Panc1 (cell line): Measurements from ENCODE around the gene TMUB2. TPM values are rescaled to one million over a fixed set of nuclear protein-coding genes. Genes with fewer than 3 reads are reported as not detected.

Experiments
- ATAC-seq: fragments of 200-7000 bp; cut with Tn5 transposase; 2 replicates; pipeline ENCODE4 v1.9.1; 2020; ENCODE audit warnings: mild to moderate bottlenecking, moderate library complexity
- BruUV-seq: library from RNA; stranded (reverse); fragments of 400-500 nt; replicated peaks from 2 replicates; lab custom pipeline; 2021; lab: Mats Ljungman, UMichigan
- CTCF ChIA-PET: fragments of 300-600 bp; sonication (Branson Sonifier 250); formaldehyde crosslinking; loops from one replicate; lab custom pipeline; 2022; ENCODE audit warnings: antibody characterized with exemption; lab: Charles Lee
- POLR2A ChIA-PET: fragments of 300-600 bp; sonication (Branson Sonifier 250); formaldehyde crosslinking; loops from one replicate; lab custom pipeline; 2022; ENCODE audit warnings: antibody characterized with exemption; lab: Charles Lee
- DNase-seq: peaks from one replicate; pipeline ENCODE4 v3.0.0-alpha.2; 2010; ENCODE audit warnings: low read depth, low spot score
- H3K27ac ChIP-seq: 2 replicates; pipeline ENCODE4 v1.5.1; 2011; ENCODE audit warnings: mild to moderate bottlenecking, low read length, inconsistent platforms
- H3K27me3 ChIP-seq: fragments of 200-500 bp; sonication (Bioruptor generic); 2 replicates; pipeline ENCODE4 v1.6.0; 2014; ENCODE audit warnings: low read length, inconsistent platforms; ENCODE audit not compliant: control insufficient read depth, insufficient read depth
- H3K36me3 ChIP-seq: fragments of 200-500 bp; sonication (Bioruptor generic); 2 replicates; pipeline ENCODE4 v1.5.1; 2014; ENCODE audit warnings: inconsistent platforms, mild to moderate bottlenecking, low read length, moderate library complexity; ENCODE audit not compliant: control insufficient read depth, insufficient read depth
- H3K4me1 ChIP-seq: 2 replicates; pipeline ENCODE4 v1.5.1; 2011; ENCODE audit warnings: inconsistent platforms, mild to moderate bottlenecking, low read length, moderate library complexity; ENCODE audit not compliant: control insufficient read depth, insufficient read depth
- H3K4me3 ChIP-seq, 2 experiments: 2 replicates each; pipeline ENCODE4 v1.5.1; 2011 to 2012; ENCODE audit warnings: low read depth in 2 of 2, low read length in 2 of 2, mild to moderate bottlenecking in 2 of 2, inconsistent platforms in 1 of 2, moderate library complexity in 1 of 2
- H3K9me3 ChIP-seq: fragments of 200-500 bp; sonication (Bioruptor generic); 2 replicates; pipeline ENCODE4 v1.5.1; 2014; ENCODE audit warnings: low read depth, mild to moderate bottlenecking, inconsistent platforms, low read length, moderate library complexity; ENCODE audit not compliant: control insufficient read depth, insufficient read depth
- CTCF ChIP-seq: fragments of 450-650 bp; IDR thresholded peaks from 2 replicates; pipeline ENCODE4 v1.5.1; 2017; ENCODE audit warnings: mild to moderate bottlenecking
- POLR2AphosphoS5 ChIP-seq: IDR thresholded peaks from 2 replicates; pipeline ENCODE4 v1.6.1; 2012; ENCODE audit warnings: mild to moderate bottlenecking, low read depth, low read length, moderate library complexity
- REST ChIP-seq, 2 experiments: IDR thresholded peaks; 2 replicates each; pipeline ENCODE4 v1.6.1; 2011 to 2012; ENCODE audit warnings: low read depth in 2 of 2, control low read depth in 1 of 2, low read length in 1 of 2, mild to moderate bottlenecking in 1 of 2, moderate library complexity in 1 of 2; ENCODE audit not compliant: insufficient read depth in 1 of 2
- SIN3A ChIP-seq: IDR thresholded peaks from 2 replicates; pipeline ENCODE4 v1.6.1; 2012; ENCODE audit warnings: low read depth, mild to moderate bottlenecking, low read length, moderate library complexity, borderline replicate concordance; ENCODE audit not compliant: insufficient read depth
- TCF7L2 ChIP-seq: IDR thresholded peaks from 2 replicates; pipeline ENCODE4 v1.6.1; 2011; ENCODE audit warnings: mild to moderate bottlenecking, low read depth, low read length, inconsistent platforms
- in situ Hi-C: cut with HindIII; loops from 2 replicates; pipeline ENCODE4 v1.10.0; 2016; ENCODE audit warnings: low sequenced_read_pairs, low pct_unique_long_range_greater_than_20kb
- intact Hi-C: fragments of 100-400 bp; cut with micrococcal nuclease; formaldehyde crosslinking; loops from one replicate; pipeline ENCODE4 v1.10.0; 2022; ENCODE audit not compliant: unreplicated experiment
- total RNA-seq: library from RNA; stranded (reverse); gene quantifications from one replicate; pipeline ENCODE4 v1.2.1, GENCODE V29; 2021; ENCODE audit not compliant: unreplicated experiment

Gene TMUB2
- total RNA-seq, 1 experiment from 2014 or later, result 30.7 TPM

- DNase-seq (no peak), ATAC-seq (no peak)
- TF ChIP-seq POLR2AphosphoS5 (no peak), REST (IDR thresholded peaks at IDR 0.05; ENCODE audit: insufficient read depth in 1 of 2, low read depth in 2 of 2, low read length in 1 of 2) (no peak), TCF7L2 (no peak), SIN3A (no peak), CTCF (no peak)
- H3K9me3 ChIP-seq, result no peaks in the 10 kb centered on the region
- intact Hi-C loops (no loop called here), in situ Hi-C loops (no loop called here)
- H3K4me1 ChIP-seq, result peaks cover 20% of the 10 kb centered on the region
- POLR2A ChIA-PET, result no interaction called here
- H3K36me3 ChIP-seq, result no peaks in the 10 kb centered on the region; the same call in 1 of the 2 replicates
- H3K27ac ChIP-seq, result no peak overlapping the region
- CTCF ChIA-PET, result no interaction called here
- no peak overlapping the region for H3K4me3 ChIP-seq
- H3K27me3 ChIP-seq, result no peaks in the 10 kb centered on the region
- BruUV-seq, result no TSS peak
Measured at GRCh38 chr17:44202756-44203155, 16.0 kb downstream of the TMUB2 start.

GRCh38 chr17:44203731-44204440 is 17.1 kb downstream of the TMUB2 start:
- no peaks in the 10 kb centered on the region for H3K27me3 ChIP-seq
- BruUV-seq, result no TSS peak
- TF ChIP-seq POLR2AphosphoS5 (no peak), SIN3A (no peak), CTCF (peak; percentile 81)
- POLR2A ChIA-PET, result no interaction called here
- no peak overlapping the region for H3K27ac ChIP-seq
- DNase-seq, result no peak
- intact Hi-C loops (no loop called here), in situ Hi-C loops (no loop called here)
- H3K36me3 ChIP-seq, result no peaks in the 10 kb centered on the region; the same call in 1 of the 2 replicates
- CTCF ChIA-PET, result no interaction called here
- H3K4me1 ChIP-seq, result peaks cover 14% of the 10 kb centered on the region
- no peak overlapping the region for H3K4me3 ChIP-seq
- H3K9me3 ChIP-seq, result no peaks in the 10 kb centered on the region
- ATAC-seq, result no peak
